GM12891 (cell line): ENCODE measurements around the gene SERTAD1.

Source experiments
- DNase-seq: peaks from one replicate; pipeline ENCODE4 v3.0.0; 2011; ENCODE audit warnings: low spot score; ENCODE audit not compliant: insufficient read length
- FAIRE-seq: peaks from 2 replicates; lab custom pipeline; 2011; peaks lifted over from hg19 to GRCh38; lab: Jason Lieb, UNC
- PAX5 ChIP-seq: IDR thresholded peaks from 2 replicates; pipeline ENCODE4 v1.6.1; 2011; ENCODE audit warnings: low read length, moderate library complexity, mild to moderate bottlenecking; ENCODE audit not compliant: insufficient read depth, severe bottlenecking
- POLR2A ChIP-seq: IDR thresholded peaks from 2 replicates; pipeline ENCODE4 v1.6.1; 2011; ENCODE audit warnings: low read depth, low read length, control low read depth
- POLR2AphosphoS5 ChIP-seq: IDR thresholded peaks from 2 replicates; pipeline ENCODE4 v1.6.1; 2011; ENCODE audit warnings: low read depth, low read length, control low read depth
- POU2F2 ChIP-seq: IDR thresholded peaks from 2 replicates; pipeline ENCODE4 v1.6.1; 2011; ENCODE audit warnings: low read depth, mild to moderate bottlenecking, control low read depth, low read length, moderate library complexity
- SPI1 ChIP-seq: IDR thresholded peaks from 2 replicates; pipeline ENCODE4 v1.6.1; 2011; ENCODE audit warnings: low read depth, low read length, control low read depth
- TAF1 ChIP-seq: IDR thresholded peaks from 2 replicates; pipeline ENCODE4 v1.6.1; 2011; ENCODE audit warnings: low read depth, low read length, control low read depth

Gene SERTAD1

DNA sequence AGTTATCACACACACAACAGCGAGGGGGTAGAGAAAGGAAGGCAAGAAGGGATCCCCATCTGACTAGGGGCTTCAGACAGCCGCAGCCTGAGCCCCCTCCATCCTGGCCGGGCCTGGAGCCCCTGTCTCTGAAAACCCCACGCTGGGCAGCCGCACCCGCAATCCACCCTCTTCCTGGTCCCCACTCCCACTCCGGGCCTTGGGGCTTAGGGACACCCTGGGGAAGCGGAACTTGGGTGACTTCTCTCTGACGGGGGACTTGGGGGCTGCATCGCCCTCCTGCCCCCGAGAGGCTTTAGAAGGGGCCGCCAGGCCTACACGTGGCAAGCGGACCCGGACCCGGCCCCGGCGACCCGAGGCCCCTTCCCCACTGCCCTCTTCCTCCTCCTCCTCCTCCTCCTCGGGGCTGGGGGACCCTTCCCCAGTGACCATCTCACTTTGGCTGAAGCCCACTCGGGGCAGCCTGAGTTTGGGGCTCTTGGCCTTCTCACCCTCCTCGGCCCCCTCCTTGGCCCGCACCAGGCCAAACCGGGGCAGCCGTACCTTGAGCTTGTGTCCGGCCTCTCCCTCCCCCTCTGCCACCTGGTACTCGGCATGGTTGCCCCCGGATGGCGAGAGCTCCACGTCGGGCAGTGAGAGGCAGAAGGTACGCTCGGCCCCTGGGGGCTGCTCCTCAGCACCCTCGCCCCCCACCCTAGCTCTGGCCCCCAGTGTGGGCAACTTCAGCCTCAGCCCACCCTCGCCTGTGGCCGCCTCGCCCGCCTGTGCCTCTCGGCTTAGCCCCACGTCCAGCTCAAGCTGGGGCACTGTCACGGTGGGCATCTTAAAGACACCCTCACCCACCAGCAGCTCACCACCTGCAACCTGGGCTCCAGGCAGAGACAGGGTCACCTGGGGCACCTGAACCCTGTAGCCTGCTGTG is 31.6 kb downstream of the SERTAD1 start:
- DNase-seq (no peak), FAIRE-seq (no peak)
- TF ChIP-seq SPI1 (no peak), POLR2A (no peak)

DNA sequence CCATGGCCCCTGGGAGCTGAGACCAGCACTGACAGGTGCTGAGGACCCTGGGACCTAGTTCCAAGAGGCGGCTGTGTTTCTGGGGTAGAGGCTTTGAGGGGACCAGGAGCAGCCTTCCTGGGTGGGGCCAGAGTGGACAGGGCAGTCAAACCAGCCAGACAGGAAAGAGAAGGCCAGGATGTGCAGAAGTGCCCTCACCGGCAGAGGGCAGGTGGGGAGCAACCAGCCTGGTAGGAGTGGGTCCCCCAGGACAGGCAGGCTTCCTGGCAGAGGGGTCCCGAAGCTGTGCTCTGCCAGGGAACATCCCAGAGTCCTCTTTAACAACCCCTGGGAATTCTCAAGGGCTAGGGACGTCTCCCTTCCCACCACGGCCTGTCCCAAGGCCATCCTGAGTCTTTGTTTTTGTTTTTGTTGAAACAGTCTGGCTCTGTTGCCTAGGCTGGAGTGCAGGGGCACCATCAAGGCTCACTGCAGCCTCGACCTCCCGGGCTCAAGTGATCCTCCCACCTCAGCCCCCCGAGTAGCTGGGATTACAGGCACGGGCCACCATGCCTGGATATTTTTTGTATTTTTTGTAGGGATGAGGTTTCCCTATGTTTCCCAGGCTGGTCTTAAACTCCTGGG is 32.8 kb downstream of the SERTAD1 start:
- FAIRE-seq (no peak), DNase-seq (no peak)
- no peak for TF ChIP-seq POLR2AphosphoS5
- no peak for TF ChIP-seq TAF1
- TF ChIP-seq SPI1 = no peak
- TF ChIP-seq POU2F2 = no peak
- TF ChIP-seq POLR2A = no peak
- no peak for TF ChIP-seq PAX5

DNA sequence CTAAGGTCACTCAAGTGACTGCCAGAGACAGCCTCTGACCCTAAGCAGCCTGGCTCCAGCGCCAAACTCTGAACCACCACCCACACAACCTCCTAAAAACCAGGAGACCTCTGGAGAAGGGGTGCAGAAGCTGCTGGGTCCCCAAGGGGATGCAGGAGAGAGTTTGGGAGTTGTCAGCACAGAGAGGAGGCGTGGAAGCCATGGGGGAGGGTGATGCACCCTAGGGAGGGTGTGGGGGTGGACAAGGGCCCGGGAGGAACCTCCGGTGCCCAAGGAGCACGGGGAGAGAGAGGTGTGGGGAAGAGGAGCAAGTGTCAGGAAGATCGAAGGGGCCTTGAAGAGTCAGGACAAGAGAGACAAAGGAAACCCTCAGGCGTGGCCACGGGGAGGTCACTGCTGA is 33.7 kb downstream of the SERTAD1 start:
- FAIRE-seq (no peak), DNase-seq (no peak)
- no peak for TF ChIP-seq SPI1
- TF ChIP-seq TAF1 = no peak
- no peak for TF ChIP-seq PAX5
- no peak for TF ChIP-seq POLR2A
- no peak for TF ChIP-seq POLR2AphosphoS5
- TF ChIP-seq POU2F2 = no peak

DNA sequence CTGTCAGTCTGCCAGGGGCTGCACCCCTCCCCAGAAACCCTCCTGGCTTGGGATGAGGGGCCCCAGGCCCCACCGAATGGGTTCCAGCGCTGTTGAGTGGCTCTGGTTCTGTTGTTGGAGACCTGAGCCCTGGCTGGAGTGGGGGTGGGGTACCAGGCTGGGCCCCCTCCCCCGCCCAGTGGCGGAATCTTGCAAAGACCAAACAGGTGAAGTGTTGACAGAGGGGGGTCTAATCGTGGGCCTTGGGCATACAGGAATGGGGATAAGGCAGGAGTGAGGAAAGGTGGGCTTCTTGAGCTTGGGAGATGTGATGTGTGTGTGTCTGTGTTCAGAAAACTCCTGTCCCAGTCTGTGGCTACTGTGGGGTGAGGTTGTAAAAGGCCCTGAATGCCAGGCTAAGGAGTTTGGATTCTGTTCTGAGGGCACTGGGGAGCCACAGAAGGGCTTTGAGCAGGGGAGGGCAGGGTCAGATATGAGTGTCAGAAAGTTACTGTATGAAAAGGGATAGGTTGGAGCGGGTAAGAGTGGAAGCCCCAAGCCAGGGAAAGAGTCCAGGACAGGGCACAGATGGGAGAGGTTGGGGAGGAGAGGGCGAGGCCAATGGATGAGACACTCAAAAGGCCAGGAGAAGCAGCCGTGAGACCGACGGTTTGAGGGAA is 35.6 kb downstream of the SERTAD1 start, which contains the start of gene HIPK4:
Gene HIPK4 (minus strand): TSS at position 98 of the 659 bp plus-strand sequence. CDS start 279 bp downstream, outside the sequence.
- FAIRE-seq (no peak), DNase-seq (no peak)
- TF ChIP-seq POU2F2 (no peak), SPI1 (no peak), TAF1 (no peak), POLR2A (no peak), PAX5 (no peak), POLR2AphosphoS5 (no peak)

DNA sequence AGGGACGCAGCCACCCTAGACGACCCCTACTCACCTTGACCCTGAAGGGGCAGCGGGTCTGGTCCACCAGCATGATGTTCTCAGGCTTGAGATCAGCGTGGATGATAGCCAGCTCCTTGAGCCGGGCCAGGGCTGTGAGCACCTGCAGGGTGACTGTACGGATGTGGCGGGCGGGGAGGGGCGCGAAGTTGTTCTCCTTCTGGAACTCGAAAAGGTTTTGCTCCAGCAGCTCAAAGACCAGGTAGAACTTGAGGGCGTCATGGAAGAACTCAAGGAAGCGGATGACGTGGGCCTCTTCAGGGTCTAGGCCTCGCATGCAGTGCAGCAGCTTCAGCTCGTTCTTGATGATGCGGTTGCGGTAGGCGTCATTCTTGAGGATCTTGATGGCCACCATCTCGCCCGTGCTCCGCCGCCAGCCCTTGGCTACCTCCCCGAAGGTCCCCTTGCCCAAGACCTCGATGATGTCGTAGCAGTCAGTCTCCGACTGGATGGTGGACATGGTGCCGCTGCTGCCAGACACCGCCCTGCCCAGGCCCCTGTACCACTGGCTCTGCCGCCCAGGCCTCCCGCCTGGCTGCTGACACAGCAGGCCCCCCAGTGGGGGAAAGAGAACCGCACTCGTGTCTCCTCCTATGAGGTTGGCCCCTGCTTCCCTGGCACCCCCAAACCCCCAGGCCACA is 36.2 kb downstream of the SERTAD1 start:
- TF ChIP-seq POLR2A (no peak), POLR2AphosphoS5 (no peak), TAF1 (no peak), PAX5 (no peak), SPI1 (no peak), POU2F2 (no peak)
- DNase-seq (no peak), FAIRE-seq (no peak)

DNA sequence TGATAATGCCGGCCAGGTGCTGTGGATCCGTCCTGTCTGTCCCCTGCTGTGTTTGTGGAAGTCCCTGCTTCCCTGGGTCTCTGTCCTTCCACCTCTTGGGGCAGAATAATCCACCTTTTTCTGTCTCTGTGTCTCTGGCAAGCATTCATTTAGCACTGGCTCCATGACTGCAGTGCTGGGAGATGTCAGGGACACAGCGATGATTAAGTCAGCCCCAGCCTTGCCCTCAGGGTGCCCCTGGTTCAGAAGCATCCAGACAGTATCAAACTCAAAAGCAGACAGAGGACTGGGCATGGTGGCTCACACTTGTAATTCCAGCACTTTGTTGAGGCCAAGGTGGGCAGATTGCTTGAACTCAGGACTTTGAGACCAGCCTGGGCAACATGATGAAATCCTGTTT is 37.3 kb downstream of the SERTAD1 start:
- FAIRE-seq (no peak), DNase-seq (no peak)
- no peak for TF ChIP-seq SPI1
- no peak for TF ChIP-seq POLR2A
- no peak for TF ChIP-seq POLR2AphosphoS5
- TF ChIP-seq POU2F2 = no peak
- no peak for TF ChIP-seq PAX5
- no peak for TF ChIP-seq TAF1

DNA sequence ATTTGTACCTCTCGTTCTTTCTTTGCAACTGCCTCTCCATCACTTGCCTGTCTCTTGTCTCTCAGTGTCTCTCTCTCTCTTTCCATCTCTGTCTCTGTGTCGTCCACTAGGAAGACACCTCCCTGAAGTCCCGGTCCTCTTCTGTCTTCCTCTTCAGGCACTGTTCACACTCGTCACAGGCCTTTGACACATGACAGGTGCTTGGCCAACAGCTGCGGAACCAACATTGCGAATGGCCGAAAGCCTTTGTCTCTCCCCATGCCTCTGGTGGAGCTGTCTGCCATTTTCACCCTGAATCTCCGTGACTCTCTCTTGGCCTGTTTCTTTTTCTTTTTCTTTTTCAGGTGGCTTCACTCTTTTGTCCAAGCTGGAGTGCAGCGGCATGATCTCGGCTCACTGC is 38.6 kb downstream of the SERTAD1 start:
- TF ChIP-seq PAX5 (no peak), POLR2AphosphoS5 (no peak), POU2F2 (no peak), SPI1 (no peak), POLR2A (no peak), TAF1 (no peak)
- no peak for DNase-seq
- no peak for FAIRE-seq

DNA sequence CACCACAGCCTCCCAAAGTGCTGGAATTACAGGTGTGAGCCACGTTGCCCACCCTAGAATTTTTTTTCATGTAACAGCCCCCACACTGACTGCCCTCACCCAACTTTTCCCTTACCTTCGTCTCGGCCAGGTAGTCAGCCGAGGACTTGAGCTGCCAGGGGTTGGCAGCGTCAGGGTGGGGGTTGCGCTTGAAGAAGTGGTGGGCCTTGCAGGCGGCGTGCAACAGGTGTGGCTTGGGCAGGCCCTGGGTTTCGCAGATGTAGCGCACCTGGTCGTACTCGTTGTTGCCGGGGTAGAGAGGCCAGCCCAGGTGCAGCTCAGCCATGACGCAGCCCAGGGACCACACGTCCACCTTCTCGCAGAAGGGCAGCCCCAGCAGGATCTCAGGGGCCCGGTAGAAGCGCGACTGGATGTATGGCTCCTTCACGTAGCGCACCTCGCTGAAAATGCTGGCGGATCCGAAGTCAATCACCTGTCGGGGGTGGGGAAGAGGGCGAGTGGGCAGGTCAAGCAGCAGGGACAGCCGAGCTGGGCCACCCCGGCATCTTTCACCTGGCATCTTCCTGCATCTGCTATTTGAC is 42.0 kb downstream of the SERTAD1 start:
- FAIRE-seq (no peak), DNase-seq (no peak)
- no peak for TF ChIP-seq TAF1
- no peak for TF ChIP-seq SPI1
- TF ChIP-seq POU2F2 = no peak
- no peak for TF ChIP-seq POLR2AphosphoS5
- TF ChIP-seq PAX5 = no peak

DNA sequence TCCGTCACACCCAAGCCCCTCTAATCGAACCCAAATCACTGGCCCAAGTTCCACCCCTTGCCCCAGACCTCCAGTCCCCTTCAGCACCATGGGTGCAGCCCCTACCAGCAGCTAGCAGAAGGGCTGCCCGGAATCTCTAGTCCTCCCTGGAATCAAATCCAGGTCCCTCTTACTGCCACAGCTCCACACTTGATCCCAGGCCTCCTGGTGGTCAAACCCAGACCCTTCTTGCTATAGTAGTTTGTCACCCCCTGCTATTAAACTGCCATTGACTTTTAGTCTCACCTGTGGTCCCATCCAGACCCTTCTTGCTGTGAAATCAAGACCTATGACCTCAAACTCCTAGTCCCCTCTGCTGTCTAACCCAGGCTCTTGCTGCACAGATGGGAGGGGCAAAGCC is 44.5 kb downstream of the SERTAD1 start:
- DNase-seq = no peak
- TF ChIP-seq SPI1 (no peak), PAX5 (no peak), POU2F2 (no peak), POLR2AphosphoS5 (no peak), POLR2A (no peak), TAF1 (no peak)
- no peak for FAIRE-seq
